HG02970 (cell line): Measurements from ENCODE around the gene RITA1.

Experiments
- ATAC-seq: cut with Tn5 transposase; IDR thresholded peaks from one replicate; pipeline ENCODE4 v1.9.1; 2021; ENCODE audit warnings: mild to moderate bottlenecking, moderate library complexity, moderate number of reproducible peaks; ENCODE audit not compliant: unreplicated experiment, low FRiP score

Gene RITA1

DNA sequence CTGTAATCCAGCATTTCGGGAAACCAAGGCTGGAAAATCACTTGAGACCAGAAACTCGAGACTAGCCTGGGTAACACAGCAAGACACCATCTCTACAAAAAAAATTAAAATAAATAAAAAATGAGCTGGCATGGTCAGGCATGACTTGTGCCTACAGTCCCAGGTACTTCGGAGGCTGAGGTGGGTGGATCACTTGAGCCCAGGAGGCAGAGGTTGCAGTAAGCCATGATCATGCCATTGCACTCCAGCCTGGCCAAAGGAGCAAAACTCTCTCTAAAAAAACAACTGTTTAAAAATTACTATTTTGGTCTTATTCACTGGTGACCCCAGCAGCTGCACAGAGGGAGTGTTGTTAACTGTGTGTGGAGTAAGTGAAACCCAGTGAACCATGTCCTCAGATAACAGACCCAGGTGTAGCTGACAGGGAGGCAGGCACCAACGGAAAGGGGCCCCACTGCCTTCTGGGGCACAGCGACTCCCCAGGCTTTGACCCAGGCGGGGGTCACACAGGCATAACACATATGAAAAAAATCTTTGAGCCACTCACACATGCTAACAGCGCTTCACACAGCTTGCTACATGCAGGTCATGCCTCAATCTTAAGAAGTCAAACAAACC is 12.3 kb upstream of the RITA1 start:
- ATAC-seq, result no peak

DNA sequence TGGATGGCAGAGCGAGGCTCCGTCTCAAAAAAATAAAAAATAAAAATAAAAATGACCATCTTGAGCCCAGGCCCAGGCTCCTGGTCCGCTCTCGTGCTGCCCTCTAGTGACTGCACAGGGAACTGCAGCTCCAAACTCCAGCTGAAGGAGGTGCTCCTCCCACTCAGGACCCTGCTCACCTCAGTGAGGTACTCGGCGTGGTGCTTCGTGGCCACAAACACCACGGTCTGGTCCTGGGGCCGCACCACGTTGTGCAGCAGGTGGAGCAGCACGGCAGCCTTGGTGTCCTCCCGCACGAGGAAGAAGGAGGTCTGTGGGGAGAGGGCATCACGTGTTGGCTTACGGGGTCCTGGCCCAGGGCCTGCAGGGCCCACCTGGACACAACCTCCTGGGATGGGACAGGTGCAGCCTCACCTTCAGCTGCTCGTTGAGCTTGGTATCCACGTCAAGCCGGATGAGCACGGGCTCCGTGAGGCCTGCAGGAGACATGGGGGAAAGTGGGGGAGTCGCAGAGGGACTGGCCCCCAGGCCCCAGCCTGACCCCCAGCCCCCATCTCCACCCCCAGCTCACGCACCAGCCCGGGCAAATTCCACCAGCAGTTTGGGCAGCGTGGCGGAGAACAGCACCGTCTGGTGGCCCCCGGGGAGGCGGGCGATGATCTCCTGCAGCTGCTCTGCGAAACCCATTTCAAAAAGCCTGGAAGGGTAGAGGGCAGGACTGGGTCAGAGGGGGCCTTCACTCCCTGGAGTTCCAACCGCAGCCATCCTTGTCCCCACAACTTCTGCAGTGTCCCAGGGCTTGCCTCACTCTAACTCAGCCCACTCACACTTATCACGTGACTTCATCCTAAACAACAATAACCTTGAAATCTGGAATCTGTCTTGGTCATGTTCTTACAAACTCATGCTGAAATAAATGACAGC is 10.8 kb upstream of the RITA1 start:
- ATAC-seq, result no peak

DNA sequence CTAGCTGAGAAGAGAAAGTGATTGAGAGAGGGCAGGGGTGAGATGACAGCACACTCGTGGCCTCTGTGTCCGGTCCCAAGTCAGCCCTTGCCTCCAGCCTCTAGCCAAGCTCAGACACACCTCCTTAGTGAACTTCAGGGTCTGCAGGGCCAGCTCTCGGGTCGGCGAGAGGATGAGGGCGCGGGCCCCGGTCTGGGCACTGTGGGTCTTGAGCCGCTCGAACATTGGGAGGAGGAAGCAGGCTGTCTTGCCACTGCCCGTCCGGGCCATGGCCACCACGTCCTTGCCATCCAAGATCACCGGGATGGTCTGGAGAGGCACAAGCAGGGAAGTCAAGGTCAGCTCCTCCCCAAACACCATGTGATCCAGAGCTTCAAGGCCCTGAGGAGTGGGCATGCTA is 6.5 kb upstream of the RITA1 start:
- no peak for ATAC-seq

DNA sequence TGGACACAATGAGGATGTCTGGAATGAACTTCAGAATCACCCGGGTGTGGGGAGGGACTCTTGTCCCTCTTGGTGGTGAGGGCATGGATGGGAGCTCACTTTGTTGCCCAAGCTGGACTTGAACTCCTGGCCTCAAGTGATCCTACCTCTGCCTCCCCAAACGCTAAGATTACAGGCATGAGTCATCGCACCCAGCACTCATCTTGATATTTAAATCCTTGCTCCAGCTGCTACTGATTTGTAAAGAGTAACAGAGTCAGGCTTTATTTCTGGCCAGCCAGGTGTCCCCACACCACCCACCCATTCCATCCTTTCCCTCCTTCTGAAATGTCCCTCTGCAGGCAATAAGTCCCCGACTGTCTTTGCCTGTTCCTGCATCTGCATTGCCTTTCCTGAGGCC is 5.2 kb upstream of the RITA1 start:
- no peak for ATAC-seq

DNA sequence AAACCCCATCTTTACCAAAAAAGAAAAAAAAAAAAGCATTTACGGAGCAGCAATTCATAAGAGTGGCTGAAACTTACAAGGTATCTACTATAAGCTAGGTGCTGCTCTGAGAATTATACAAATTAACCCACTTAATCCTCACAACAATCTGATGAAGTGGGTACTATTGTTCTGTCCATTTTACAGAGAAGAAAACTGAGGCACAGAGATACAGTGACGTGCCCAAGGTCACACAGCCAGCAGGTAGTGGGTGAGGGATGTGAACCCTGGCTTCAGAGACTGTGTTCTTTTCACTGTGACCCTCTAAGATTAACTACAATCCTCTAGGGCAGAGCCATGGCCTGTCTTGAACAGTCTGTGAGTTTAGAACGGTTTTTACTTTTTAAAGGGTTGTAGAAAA is 3.5 kb upstream of the RITA1 start:
- ATAC-seq, result no peak

DNA sequence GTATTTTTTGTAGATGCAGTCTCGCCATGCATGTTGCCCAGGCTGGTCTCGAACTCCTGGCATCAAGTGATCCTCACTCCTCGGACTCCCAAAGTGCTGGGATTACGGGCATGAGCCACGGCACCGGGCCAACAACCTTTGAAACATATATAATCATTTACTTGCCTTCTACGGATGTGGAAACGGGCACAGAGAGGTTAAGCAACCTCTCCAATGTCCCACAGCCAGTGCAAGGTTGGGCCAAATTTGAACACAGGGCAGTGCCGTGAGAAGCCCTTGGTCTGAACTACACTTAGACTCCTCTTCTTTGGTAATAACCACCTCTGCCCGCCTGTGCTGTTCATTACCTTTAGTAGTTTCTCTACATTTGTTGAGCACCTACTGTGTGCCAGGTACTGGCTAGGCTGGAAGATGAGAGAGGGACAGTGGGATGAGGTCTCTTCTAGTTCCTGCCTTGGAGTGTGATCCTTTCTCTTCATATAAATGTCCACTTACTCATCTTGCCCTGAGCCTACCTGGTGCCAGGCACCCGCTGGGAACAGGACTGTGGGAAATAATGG is 2.4 kb upstream of the RITA1 start:
- no peak for ATAC-seq

DNA sequence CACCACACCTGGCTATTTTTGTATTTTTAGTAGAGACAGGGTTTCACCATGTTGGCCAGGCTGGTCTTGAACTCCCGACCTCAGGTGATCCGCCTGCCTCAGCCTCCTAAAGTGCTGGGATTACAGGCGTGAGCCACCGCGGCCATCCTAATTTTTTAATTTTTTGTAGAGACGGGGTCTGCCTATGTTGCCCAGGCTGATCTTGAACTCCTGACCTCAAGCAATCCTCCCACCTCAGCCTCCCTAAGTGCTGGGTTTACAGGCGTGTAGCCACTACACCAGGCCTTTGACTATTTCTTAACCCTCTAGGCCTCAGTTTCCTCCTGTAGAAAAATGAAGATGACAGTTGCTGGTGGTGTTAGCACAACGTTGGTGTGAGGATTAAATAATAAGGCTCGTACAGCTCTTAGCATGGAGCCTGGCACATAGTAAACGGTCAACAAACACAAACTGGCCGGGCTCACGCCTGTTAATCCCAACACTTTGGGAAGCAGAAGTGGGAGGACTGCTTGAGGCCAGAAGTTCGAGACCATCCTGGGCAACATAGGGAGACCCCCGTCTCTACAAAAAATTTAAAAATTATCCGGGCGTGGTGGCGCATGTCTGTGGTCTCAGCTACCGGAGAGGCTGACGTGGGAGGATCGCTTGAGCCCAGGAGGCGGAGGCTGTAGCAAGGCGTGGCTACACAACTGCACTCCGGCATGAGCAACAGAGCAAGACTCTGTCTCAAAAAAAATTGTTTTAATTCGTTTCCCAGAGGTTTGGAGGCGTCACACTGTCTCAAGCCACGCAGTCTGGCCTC is 1.2 kb upstream of the RITA1 start:
- peak; percentile 35 for ATAC-seq

DNA sequence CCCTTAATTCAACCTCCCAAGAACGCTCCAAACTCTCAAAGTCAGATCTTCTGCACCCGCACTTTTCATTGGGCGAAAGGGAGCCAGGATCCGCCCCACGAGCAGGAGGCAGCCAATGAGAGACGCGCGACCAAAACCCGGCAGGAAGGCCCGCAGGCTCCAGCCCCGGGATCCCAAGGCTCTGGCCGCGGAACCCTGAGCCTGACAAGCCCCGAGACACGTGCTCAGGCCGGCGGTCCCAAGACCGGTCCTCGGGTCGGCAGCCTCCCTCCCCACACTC is 681 bp upstream of the RITA1 start:
- ATAC-seq, result peak; percentile 73

DNA sequence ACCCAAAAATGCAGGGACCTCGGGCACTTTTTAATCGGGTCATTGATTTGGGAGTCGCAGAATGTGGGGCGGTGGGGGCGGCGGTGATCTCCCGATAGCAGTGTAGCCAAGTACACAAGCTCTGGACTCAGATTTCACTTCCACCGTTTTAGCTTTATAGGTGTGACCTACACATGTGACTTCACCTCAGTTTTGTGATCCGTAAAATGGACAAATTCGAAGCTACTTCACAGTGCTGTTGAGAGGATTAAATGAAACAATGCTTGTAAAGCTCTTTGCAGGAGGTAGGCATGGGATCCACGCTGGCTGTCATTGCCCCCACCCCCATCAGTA is 478 bp downstream of the RITA1 start:
- no peak for ATAC-seq

DNA sequence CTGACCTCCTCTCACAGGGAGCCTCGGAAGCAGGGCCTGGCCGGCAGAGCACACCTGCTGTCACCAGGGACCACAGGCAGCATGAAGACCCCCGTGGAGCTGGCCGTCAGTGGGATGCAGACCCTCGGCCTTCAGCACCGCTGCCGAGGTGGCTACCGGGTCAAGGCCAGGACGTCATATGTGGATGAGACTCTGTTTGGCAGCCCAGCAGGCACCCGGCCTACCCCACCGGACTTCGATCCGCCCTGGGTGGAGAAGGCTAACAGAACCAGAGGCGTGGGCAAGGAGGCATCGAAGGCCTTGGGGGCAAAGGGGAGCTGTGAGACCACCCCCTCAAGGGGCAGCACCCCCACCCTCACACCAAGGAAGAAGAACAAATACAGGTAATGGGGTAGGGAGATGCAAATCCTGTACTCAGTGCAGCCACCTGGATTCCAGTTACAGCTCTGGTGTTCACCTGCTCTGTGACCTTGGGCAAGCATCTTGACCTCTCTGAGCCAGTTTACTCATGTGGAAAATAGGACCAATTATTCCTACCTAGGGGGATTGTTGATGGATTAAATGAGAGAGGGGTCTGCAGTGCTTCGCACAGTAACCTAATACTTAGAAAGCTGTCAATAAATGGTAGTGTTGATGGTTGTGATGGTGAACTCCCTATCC is 1.3 kb downstream of the RITA1 start:
- ATAC-seq, result no peak

DNA sequence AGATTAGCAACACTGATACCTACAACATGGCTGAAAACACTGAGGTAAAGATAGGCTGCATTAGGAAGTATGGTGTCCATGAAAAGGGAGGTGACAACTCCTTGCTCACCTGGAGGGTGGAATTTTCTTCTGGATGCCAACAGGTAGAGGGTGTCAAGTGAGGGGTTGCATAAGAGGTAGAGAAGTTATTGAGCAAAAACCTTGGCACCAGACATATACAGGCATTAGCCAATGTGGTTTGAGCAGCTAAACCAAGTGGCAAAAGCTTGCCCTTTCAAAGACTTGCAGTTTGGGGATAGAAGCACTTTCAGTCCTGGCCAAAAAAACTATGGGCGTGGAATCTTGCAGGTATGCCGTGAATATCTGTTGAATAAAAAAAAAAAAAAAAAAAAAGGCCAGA is 3.8 kb downstream of the RITA1 start:
- no peak for ATAC-seq

DNA sequence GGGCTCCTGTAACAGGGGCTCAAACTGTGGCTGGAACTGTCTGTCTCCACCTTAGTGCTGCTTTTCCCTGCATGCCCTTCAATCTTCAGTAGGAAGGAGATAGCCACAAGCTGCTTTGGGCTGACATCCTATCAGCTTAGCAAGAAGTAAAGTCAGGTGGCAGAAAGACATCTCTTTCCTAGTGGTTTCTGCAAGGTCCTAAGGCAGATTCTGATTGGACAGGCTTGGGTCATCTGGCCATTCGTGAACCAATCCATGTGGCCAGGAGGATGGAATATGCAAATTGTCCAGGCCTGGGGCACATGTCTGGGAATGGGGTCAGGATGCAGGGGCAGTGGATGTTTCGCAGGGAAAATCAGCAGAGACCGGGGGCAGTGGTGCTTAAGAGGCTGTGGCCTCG is 5.2 kb downstream of the RITA1 start:
- ATAC-seq, result no peak

DNA sequence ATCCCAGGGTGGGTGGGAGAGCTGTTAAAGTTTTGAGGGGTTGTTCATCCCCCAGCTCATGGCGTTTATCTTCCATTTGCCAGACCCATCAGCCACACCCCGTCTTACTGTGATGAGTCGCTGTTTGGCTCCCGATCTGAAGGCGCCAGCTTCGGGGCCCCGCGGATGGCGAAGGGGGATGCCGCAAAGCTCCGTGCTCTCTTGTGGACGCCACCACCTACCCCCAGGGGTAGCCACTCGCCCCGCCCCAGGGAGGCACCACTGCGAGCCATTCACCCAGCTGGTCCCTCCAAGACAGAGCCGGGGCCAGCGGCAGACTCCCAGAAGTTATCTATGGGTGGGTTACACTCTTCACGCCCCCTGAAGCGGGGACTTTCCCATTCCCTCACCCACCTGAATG is 5.7 kb downstream of the RITA1 start:
- ATAC-seq, result no peak

DNA sequence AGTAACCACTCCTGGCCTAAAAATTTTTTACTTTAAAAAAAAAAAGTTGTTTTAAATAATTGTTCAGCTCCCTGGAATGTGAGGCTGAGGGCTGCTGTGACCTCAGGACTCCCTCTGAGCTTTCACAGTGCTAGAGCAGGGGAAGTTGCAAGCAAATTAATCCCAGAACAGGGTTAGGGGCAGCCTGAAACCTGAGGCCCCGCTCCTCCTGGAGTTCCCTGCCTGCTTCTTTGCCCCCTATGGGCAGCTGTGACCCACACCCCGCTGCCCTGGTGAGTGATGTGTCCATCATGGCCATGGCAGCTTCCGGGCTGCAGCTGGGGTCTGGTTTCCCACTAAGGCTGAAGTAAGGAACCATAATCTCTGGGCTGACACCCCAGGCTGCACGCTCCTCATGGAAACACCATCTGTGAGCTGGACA is 9.5 kb downstream of the RITA1 start:
- ATAC-seq, result no peak

DNA sequence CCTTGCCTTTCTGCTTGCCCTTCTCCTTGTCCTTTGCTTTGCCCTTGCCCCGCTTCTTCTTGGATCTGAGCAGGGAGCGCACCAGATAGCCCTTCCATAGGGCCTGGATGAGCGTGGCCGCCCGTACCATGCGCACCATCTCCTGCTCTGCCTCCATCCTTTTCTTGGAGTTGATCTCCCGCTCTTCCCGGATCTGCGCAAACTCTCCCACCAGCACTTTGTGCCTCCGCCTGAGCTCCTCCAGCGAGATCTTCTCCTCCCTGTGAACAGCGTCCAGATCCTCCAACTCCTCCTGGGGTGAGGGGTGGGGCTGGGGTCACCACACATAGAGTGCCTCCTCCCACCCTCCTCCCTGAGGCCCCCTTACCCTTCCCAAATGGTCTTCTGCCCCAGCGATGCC is 10.1 kb downstream of the RITA1 start:
- no peak for ATAC-seq

DNA sequence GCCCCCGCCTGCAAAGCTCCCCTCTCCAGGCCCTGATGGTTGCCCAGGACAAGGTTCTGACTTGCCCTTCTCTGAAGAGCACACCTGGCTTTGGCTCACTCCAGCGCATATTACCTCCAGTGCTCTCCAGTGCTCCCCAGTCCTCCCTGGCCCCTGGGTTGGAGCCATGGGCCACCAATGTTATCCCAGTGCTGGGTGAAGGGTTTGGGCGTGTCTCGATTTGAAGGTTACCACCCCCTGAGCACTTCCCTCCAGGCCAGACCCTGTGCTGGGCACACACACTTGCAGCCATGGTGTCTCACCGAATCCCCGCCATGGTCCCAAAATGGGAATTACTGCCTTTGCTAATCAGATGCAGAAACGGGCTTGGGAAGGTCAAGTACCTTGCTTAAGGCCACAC is 11.1 kb downstream of the RITA1 start:
- no peak for ATAC-seq

DNA sequence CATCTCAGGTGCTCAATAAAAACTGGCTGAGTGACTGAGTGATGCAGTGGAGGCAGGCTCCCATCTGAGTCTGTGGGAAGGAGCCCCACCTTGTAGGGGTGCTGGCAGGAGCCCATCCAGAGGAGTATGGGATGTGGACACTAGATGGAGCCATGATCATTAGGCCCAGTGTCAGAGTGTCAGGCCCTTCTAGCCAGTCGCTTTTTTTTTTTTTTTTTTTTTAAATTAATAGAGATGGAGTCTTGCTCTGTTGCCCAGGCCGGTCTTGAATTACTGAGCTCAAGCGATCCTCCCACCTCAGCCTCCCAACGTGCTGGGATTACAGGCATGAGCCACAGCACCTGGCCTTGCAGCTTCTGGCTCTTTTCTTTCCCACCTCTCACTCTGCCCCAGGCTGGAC is 11.5 kb downstream of the RITA1 start:
- ATAC-seq, result no peak

DNA sequence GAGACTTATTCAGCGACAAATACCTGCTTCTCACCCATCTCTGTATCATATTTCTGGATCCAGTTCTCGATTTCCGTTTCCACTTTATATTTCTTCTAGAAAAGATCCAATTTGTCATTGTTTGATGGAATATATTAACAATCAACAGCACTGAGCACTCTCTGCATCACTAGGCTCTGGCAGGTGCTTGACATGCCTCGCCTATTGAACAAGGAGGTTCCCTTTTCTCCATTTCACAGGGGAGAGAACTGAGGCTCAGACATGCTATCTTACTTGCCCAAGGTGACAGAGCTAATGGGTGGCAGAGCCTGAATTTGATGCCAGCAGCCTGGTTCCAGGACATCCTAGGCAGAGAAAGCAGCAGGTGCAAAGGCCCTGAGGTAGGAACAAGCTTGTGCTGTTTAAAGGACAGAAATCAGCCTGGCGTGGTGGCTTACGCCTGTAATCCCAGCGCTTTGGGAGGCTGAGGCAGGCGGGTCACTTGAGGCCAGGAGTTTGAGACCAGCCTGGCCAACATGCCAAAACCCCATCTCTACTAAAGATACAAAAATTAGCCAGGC is 12.1 kb downstream of the RITA1 start:
- ATAC-seq, result no peak

DNA sequence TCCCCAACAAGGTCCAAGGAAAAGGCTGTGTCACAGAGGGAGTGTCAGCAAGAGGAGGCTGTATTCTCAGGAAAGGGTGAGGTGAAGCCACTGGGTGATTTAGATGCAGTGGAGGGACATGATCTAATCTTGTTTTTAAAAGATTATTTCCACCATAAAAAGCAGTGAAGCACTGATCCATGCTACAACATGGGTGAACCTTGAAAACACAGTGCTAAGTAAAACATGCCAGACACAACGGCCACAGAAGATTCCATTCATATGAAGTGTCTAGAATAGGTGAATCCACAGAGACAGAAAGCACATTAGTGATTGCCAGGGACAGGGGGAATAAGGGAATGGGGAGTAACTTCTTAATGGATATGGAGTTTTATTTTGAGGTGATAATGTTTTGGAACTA is 12.8 kb downstream of the RITA1 start:
- no peak for ATAC-seq

DNA sequence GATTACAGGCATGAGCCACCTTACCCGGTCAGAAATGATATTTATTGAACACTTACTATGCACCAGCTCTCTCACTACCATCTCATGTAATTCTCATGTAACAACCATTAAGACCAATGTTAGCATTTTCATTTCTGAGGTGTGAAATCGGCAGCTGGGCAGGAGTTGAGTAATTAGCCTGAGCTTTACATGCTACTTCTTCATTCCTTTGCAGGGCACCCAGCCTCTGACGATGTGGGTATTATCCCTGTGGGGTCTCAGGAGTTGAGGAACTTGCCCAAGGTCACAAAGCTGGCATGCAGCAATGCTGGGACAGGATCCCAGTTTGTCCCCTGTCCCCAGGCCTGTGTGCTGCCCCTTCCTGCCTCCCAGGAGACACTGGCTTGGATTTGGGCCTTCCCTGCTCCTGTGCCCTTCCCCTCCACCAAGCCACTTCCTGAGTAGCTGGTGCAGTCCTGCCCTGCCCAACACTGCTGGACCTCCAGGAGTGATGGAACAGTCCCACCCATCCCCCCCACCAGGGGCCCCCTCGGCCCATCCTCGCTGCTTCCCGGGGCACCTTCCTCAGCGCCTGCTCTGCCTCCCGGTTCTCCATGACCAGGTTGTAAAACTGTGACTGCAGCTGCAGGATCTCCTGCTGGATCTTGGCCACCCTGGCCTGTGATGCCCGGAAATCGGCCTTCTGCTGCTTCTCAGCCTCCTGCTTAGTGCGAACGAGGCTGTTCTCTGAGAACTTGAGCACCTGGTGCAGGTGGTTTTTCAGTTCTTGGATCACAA is 14.7 kb downstream of the RITA1 start:
- ATAC-seq, result no peak
